A673 (cell line): ENCODE measurements around the gene CARMIL1. TPM values are rescaled to one million over a fixed set of nuclear protein-coding genes. Genes with fewer than 3 reads are reported as not detected.

Experiments used
- BruUV-seq: library from RNA; stranded (reverse); fragments of 400-500 nt; replicated peaks from 2 replicates; lab custom pipeline; 2021; lab: Mats Ljungman, UMichigan
- CTCF ChIA-PET: fragments of 300-600 bp; sonication (Branson Sonifier 250); formaldehyde crosslinking; loops from one replicate; lab custom pipeline; 2022; ENCODE audit warnings: antibody characterized with exemption; lab: Charles Lee
- POLR2A ChIA-PET: fragments of 300-600 bp; sonication (Branson Sonifier 250); formaldehyde crosslinking; loops from one replicate; lab custom pipeline; 2022; ENCODE audit warnings: antibody characterized with exemption; ENCODE audit not compliant: low non-redundant PET; lab: Charles Lee
- DNase-seq: peaks from one replicate; pipeline ENCODE4 v3.0.0-alpha.2; 2015; ENCODE audit warnings: low spot score
- H3K27ac ChIP-seq: fragments of 200-600 bp; sonication (generic); 2 replicates; pipeline ENCODE4 v1.5.1; 2016; ENCODE audit warnings: mixed run types, low read depth, mild to moderate bottlenecking, mixed read lengths, antibody characterized with exemption, low read length; ENCODE audit not compliant: poor library complexity, severe bottlenecking
- H3K27me3 ChIP-seq: fragments of 200-600 bp; sonication (generic); replicated peaks from 2 replicates; pipeline ENCODE4 v1.6.1; 2017; ENCODE audit warnings: mixed run types, low read depth, mild to moderate bottlenecking, mixed read lengths, antibody characterized with exemption, low read length; ENCODE audit not compliant: insufficient read depth, poor library complexity
- H3K36me3 ChIP-seq: fragments of 200-600 bp; sonication (generic); 2 replicates; pipeline ENCODE4 v1.6.1; 2016; ENCODE audit warnings: mixed run types, mild to moderate bottlenecking, mixed read lengths, antibody characterized with exemption, low read length; ENCODE audit not compliant: insufficient read depth, poor library complexity, severe bottlenecking
- H3K4me1 ChIP-seq: fragments of 200-600 bp; sonication (generic); 2 replicates; pipeline ENCODE4 v1.6.1; 2017; ENCODE audit warnings: mixed run types, mild to moderate bottlenecking, mixed read lengths, antibody characterized with exemption, low read length; ENCODE audit not compliant: insufficient read depth, poor library complexity, severe bottlenecking
- H3K4me3 ChIP-seq: fragments of 200-600 bp; sonication (generic); 2 replicates; pipeline ENCODE4 v1.5.1; 2016; ENCODE audit warnings: low read depth, mixed run types, mild to moderate bottlenecking, mixed read lengths, low read length; ENCODE audit not compliant: poor library complexity, severe bottlenecking
- H3K9me3 ChIP-seq: fragments of 200-600 bp; sonication (generic); 2 replicates; pipeline ENCODE4 v1.6.1; 2016; ENCODE audit warnings: mixed run types, low read depth, mild to moderate bottlenecking, mixed read lengths, antibody characterized with exemption, low read length; ENCODE audit not compliant: poor library complexity, severe bottlenecking
- EZH2 ChIP-seq: fragments of 200-600 bp; sonication (generic); IDR thresholded peaks from 2 replicates; pipeline ENCODE4 v1.6.1; 2017; ENCODE audit warnings: borderline replicate concordance, low read depth, mild to moderate bottlenecking, mixed read lengths, antibody characterized with exemption, low read length; ENCODE audit not compliant: poor library complexity, severe bottlenecking
- intact Hi-C: fragments of 100-400 bp; cut with micrococcal nuclease; formaldehyde crosslinking; loops from one replicate; pipeline ENCODE4 v1.10.0; 2022; ENCODE audit not compliant: unreplicated experiment
- total RNA-seq: library from RNA; stranded (reverse); gene quantifications from 2 replicates; pipeline ENCODE4 v1.2.3, GENCODE V29; 2021
- TF ChIP-seq, protein P1 (sequence below): fragments of 300-800, 200-600 bp; sonication (generic); conservative IDR thresholded peaks from 2 replicates; pipeline ENCODE4 v1.5.1; 2017; ENCODE audit warnings: low read depth, mild to moderate bottlenecking, antibody characterized with exemption, low read length, moderate library complexity, mixed read lengths

The CARMIL1 gene
- total RNA-seq, 1 experiment from 2014 or later = 7.2 TPM

DNA sequence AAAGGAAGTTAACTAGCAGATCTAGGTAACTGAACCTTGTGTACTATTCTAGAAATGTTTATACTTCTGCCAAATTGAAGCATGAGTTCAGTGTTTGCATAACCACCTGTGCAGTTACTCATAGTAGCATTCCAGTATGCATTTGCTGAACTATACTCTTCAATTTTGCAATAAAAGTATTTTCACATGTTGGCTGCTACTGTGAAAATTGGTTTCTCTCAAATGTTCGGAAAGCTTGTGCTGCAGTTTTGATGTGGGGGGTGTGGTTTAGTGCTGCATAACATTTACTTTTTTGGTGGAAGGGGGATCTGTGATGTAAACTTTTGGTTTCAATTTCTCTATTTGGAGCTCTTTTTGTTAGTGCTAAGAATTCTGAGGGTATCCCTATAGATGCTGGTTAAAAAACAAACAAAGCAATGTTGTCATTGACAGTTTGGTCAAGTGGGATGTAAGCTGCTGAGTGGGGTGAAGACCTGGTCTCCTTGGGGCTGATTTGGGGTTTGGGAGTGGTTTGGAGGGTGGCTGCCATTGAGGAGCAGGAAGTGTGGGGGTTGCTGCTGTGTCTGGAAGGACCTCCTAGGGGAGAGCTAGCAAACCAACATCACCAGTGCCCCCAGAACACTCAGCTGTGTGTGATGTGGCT lies 87.8 kb downstream of the CARMIL1 start:
- Histone ChIP-seq H3K27me3 (no peaks in the 10 kb centered on the region), H3K36me3 (no peaks in the 10 kb centered on the region), H3K27ac (no peak overlapping the region), H3K9me3 (no peaks in the 10 kb centered on the region), H3K4me3 (no peak overlapping the region), H3K4me1 (peaks cover 7% of the 10 kb centered on the region)
- ChIA-PET CTCF (no interaction called here), POLR2A (no interaction called here)
- intact Hi-C loops = no loop called here
- TF ChIP-seq EZH2 = no peak
- TF ChIP-seq, protein P1, sequence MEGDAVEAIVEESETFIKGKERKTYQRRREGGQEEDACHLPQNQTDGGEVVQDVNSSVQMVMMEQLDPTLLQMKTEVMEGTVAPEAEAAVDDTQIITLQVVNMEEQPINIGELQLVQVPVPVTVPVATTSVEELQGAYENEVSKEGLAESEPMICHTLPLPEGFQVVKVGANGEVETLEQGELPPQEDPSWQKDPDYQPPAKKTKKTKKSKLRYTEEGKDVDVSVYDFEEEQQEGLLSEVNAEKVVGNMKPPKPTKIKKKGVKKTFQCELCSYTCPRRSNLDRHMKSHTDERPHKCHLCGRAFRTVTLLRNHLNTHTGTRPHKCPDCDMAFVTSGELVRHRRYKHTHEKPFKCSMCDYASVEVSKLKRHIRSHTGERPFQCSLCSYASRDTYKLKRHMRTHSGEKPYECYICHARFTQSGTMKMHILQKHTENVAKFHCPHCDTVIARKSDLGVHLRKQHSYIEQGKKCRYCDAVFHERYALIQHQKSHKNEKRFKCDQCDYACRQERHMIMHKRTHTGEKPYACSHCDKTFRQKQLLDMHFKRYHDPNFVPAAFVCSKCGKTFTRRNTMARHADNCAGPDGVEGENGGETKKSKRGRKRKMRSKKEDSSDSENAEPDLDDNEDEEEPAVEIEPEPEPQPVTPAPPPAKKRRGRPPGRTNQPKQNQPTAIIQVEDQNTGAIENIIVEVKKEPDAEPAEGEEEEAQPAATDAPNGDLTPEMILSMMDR = no peak
- no TSS peak for BruUV-seq
- DNase-seq = no peak

DNA sequence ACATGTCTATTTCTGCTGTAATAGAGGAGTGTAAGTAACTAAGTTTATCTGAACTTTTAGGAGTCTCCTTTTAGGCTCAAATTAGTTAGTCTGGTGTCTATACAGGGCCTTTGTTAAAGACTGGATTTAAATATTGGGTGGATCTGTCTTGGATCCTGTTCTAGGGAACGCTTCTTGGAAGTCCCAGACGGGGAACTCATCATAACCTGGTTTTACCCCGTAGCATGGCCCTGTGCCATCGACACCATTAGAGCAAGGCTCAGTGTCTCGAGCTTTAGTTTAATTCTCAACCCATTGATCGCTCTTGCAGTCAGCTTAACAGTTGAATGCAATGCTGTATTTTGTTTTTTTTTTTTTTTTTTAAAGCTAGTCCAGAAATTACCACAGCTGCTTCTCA lies 89.9 kb downstream of the CARMIL1 start:
- H3K27ac ChIP-seq = no peak overlapping the region
- H3K4me1 ChIP-seq = peaks cover 7% of the 10 kb centered on the region
- no peak for DNase-seq
- TF ChIP-seq, protein P1 = no peak
- TF ChIP-seq EZH2 = no peak
- no TSS peak for BruUV-seq
- H3K9me3 ChIP-seq = no peaks in the 10 kb centered on the region
- intact Hi-C loops = no loop called here
- ChIA-PET CTCF (no interaction called here), POLR2A (no interaction called here)
- H3K36me3 ChIP-seq = no peaks in the 10 kb centered on the region
- no peaks in the 10 kb centered on the region for H3K27me3 ChIP-seq
- H3K4me3 ChIP-seq = no peak overlapping the region

DNA sequence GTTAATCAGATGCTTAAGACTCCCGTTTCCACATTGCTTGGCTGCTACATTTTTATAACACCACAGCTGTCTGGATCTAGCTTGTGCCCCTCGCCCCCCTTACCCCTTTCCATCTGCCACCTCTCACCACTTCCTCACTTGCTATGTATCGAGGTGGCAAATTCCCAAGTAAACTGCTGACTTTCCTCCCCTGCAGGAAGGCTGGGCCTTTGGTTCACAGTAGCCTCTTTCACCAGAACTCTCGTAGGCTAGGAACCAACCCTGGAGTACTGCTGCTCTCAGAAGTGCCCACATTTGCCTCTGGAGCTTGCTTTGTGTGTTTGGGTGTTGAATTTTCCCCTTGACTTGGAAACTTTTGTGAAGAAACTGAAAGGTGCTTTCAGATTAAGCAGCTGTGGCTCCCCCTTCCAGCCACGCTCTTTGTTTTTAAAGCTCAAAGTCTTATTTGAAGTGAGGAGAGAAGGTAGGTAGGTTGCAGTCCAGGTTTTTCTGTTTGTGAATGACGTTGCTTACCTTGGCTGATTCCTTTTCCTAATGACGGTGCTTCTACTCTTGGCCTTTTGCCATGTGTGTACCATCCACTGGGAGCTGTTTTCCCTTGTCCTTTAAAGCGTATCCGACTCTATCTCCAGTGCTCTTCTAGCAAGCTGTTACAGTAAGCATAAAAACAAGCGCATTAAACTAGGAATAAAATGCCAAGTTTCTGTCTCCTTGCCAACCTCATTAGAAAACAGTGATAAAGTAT lies 90.4 kb downstream of the CARMIL1 start:
- Histone ChIP-seq H3K4me3 (no peak overlapping the region), H3K27me3 (no peaks in the 10 kb centered on the region), H3K36me3 (no peaks in the 10 kb centered on the region), H3K4me1 (peaks cover 7% of the 10 kb centered on the region), H3K9me3 (no peaks in the 10 kb centered on the region), H3K27ac (no peak overlapping the region)
- POLR2A ChIA-PET = no interaction called here
- CTCF ChIA-PET = no interaction called here
- BruUV-seq = no TSS peak
- intact Hi-C loops = no loop called here
- TF ChIP-seq EZH2 = no peak
- TF ChIP-seq, protein P1 = no peak
- no peak for DNase-seq
